Neural crest cell (in vitro differentiated cells): ENCODE data around the gene TRIM63. TPM values are rescaled to one million over a fixed set of nuclear protein-coding genes. Genes with fewer than 3 reads are reported as not detected.

Experiments
- DNase-seq: peaks from one replicate; pipeline ENCODE4 v3.0.0; 2021; ENCODE audit warnings: low read depth, mixed read lengths, low spot score
- H3K27ac Mint-ChIP-seq: one replicate; pipeline ENCODE4 v1.8.0; 2021; ENCODE audit warnings: mild to moderate bottlenecking, mixed read lengths; ENCODE audit not compliant: unreplicated experiment
- H3K27me3 Mint-ChIP-seq: 2 replicates; pipeline ENCODE4 v1.8.0; 2021; ENCODE audit warnings: low read depth, mild to moderate bottlenecking, mixed read lengths
- H3K36me3 Mint-ChIP-seq: 2 replicates; pipeline ENCODE4 v1.8.0; 2021; ENCODE audit warnings: low read depth, mild to moderate bottlenecking, mixed read lengths
- H3K4me1 Mint-ChIP-seq: 2 replicates; pipeline ENCODE4 v1.8.0; 2021; ENCODE audit warnings: mixed read lengths
- H3K4me3 Mint-ChIP-seq: one replicate; pipeline ENCODE4 v1.8.0; 2021; ENCODE audit warnings: mild to moderate bottlenecking, mixed read lengths
- H3K9me3 Mint-ChIP-seq: 2 replicates; pipeline ENCODE4 v1.8.0; 2021; ENCODE audit warnings: mixed read lengths
- CTCF ChIP-seq: fragments of 200-600 bp; sonication (generic); conservative IDR thresholded peaks from 2 replicates; pipeline ENCODE4 v1.5.0; 2021; ENCODE audit warnings: antibody characterized with exemption, mild to moderate bottlenecking
- total RNA-seq: library from RNA; stranded (reverse); gene quantifications from 2 replicates; pipeline ENCODE4 v1.2.1, GENCODE V29; 2021

The TRIM63 gene
- total RNA-seq, 1 donor from 2014 or later = not detected

- peaks cover 9% of the 10 kb centered on the region for H3K27me3 Mint-ChIP-seq
- H3K4me3 Mint-ChIP-seq = no peak overlapping the region
- H3K27ac Mint-ChIP-seq = no peak overlapping the region
- H3K9me3 Mint-ChIP-seq = no peaks in the 10 kb centered on the region
- no peaks in the 10 kb centered on the region for H3K36me3 Mint-ChIP-seq
- DNase-seq = no peak
- no peaks in the 10 kb centered on the region for H3K4me1 Mint-ChIP-seq
- no peak for TF ChIP-seq CTCF
These were observed 2.5 kb upstream of the TRIM63 start for GRCh38 chr1:26069941-26070295.

DNA sequence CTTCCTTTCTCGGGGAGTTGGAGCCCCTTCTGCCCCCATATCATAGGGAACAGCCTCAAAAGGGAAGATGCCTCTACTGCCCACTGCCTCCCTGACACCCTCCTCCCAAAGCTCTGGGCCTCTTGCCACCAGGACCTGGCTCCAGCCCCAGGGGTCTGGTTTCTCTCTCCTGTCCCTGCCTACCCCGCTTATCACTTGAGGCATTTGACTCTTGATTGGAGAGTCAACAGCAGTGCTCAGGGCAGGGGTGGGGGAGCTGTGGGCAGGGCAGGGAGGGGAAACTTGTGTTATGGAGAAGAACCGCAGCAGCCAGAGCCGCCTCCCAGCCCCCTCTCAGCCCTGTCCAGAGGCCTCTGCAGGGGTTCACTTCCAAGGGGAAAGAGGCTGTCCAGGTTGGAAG lies 573 bp downstream of the TRIM63 start:
- H3K4me1 Mint-ChIP-seq = no peaks in the 10 kb centered on the region
- H3K9me3 Mint-ChIP-seq = no peaks in the 10 kb centered on the region
- H3K27me3 Mint-ChIP-seq = peaks cover 3% of the 10 kb centered on the region
- no peak for DNase-seq
- no peak overlapping the region for H3K4me3 Mint-ChIP-seq
- no peaks in the 10 kb centered on the region for H3K36me3 Mint-ChIP-seq
- H3K27ac Mint-ChIP-seq = no peak overlapping the region
- TF ChIP-seq CTCF = no peak

DNA sequence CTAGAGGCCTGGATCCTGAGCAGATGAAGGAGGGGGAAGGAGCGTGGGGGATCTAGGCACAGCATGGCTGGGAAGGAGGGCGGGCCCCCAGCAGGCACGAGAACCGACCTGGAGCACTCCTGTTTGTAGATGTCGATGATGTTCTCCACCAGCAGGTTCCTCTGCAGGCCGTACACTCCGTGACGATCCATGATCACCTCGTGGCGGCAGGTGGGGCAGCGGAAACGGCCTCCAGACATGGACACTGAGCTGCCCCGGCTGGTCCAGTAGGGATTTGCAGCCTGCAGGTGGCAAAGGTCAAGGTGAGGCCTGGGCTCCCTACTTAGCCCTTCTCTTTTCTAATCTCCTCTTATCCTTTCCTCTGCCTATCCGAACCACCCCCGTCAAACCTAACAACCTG lies 1.3 kb downstream of the TRIM63 start:
- no peaks in the 10 kb centered on the region for H3K9me3 Mint-ChIP-seq
- no peak for DNase-seq
- H3K36me3 Mint-ChIP-seq = no peaks in the 10 kb centered on the region
- no peak for TF ChIP-seq CTCF
- H3K4me1 Mint-ChIP-seq = no peaks in the 10 kb centered on the region
- H3K27ac Mint-ChIP-seq = no peak overlapping the region
- peaks cover 3% of the 10 kb centered on the region for H3K27me3 Mint-ChIP-seq
- no peak overlapping the region for H3K4me3 Mint-ChIP-seq

- Mint-ChIP-seq H3K27me3 (peaks cover 3% of the 10 kb centered on the region), H3K9me3 (no peaks in the 10 kb centered on the region), H3K36me3 (no peaks in the 10 kb centered on the region), H3K27ac (no peak overlapping the region), H3K4me1 (no peaks in the 10 kb centered on the region), H3K4me3 (no peak overlapping the region)
- no peak for DNase-seq
- no peak for TF ChIP-seq CTCF
These were observed 2.9 kb downstream of the TRIM63 start for GRCh38 chr1:26064553-26064952.

DNA sequence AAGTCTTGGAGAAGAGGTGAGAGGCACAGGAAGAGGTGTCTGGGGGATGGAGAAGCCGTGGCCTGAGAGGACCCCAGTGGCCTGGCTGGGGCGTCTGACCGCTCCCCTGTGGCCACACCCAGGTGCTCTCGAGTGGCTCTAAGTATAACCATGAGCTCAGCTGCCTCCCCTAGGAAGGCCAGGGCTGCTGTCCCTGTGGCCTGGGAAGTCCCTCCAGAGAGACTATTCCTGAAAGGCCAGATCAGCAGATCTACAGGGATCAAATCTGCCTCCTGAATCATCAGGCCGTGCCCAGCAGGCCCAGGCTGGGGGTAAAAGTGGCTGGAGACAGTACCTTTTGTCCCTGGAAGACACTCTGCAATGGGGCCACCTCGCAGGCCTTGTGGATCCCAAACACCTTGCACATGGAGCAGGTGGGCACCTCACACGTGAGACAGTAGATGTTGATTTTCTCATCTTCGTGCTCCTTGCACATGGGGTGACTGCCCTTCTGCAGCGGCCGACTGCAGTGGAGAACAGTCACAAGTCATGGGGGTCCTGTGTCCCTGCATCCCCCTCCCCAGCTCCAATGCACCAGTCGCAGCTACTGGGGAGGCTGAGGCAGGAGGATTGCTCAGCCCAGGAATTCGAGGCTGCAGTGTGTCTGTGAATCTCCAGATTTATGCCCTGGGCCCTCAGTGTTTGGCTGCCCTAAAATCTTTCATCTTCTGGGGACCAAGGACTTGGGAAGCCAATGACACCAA lies 6.4 kb downstream of the TRIM63 start:
- no peak overlapping the region for H3K4me3 Mint-ChIP-seq
- H3K36me3 Mint-ChIP-seq = no peaks in the 10 kb centered on the region
- no peaks in the 10 kb centered on the region for H3K4me1 Mint-ChIP-seq
- peaks cover 4% of the 10 kb centered on the region for H3K27me3 Mint-ChIP-seq
- no peak overlapping the region for H3K27ac Mint-ChIP-seq
- DNase-seq = no peak
- H3K9me3 Mint-ChIP-seq = no peaks in the 10 kb centered on the region
- TF ChIP-seq CTCF = no peak
